A549 (cell line): Measurements from ENCODE around the gene UBAC2. TPM values are rescaled to one million over a fixed set of nuclear protein-coding genes. Genes with fewer than 3 reads are reported as not detected.

Source experiments
- ATAC-seq, 2 experiments: fragments of 200-7000 bp in 1 of 2; fragments of >200 bp in 1 of 2; cut with Nextera tagmentation in 1 of 2; cut with Tn5 transposase in 1 of 2; 3 replicates each; pipeline versions ENCODE4 v1.8.0 to v1.9.1; 2018 to 2020; ENCODE audit warnings: mild to moderate bottlenecking in 1 of 2, moderate library complexity in 1 of 2
- CTCF ChIA-PET: fragments of 300-600 bp; sonication (Branson Sonifier 250); formaldehyde crosslinking; extraction: SDS; loops from one replicate; lab custom pipeline; 2021; ENCODE audit warnings: antibody characterized with exemption, inconsistent platforms; lab: Yijun Ruan, JAX
- POLR2A ChIA-PET: fragments of 350-600 bp; formaldehyde crosslinking; extraction: SDS; loops from one replicate; lab custom pipeline; 2021; ENCODE audit warnings: antibody characterized with exemption, inconsistent platforms; lab: Yijun Ruan, JAX
- DNase-seq, 2 experiments: peaks; one replicate each; pipeline versions ENCODE4 v3.0.0 to v3.0.0-alpha.2; 2011 to 2016; ENCODE audit warnings: low read depth in 1 of 2, low spot score in 1 of 2
- FAIRE-seq: peaks from 2 replicates; lab custom pipeline; 2011; peaks lifted over from hg19 to GRCh38; lab: Jason Lieb, UNC
- H3K27ac ChIP-seq, 2 experiments: fragments of >200 bp; sonication (Bioruptor Twin); formaldehyde crosslinking; 3 replicates each; pipeline ENCODE4 v1.5.1; 2016 to 2017
- H3K4me1 ChIP-seq: fragments of >200 bp; sonication (Bioruptor Twin); formaldehyde crosslinking; 3 replicates; pipeline ENCODE4 v1.6.1; 2016
- H3K4me2 ChIP-seq: fragments of >200 bp; sonication (Bioruptor Twin); formaldehyde crosslinking; 3 replicates; pipeline ENCODE4 v1.6.1; 2016
- H3K4me3 ChIP-seq: fragments of >200 bp; sonication (Bioruptor Twin); formaldehyde crosslinking; 3 replicates; pipeline ENCODE4 v1.5.1; 2016
- H3K9me3 ChIP-seq: fragments of >200 bp; sonication (Bioruptor Twin); formaldehyde crosslinking; 3 replicates; pipeline ENCODE4 v1.6.1; 2016
- BCL3 ChIP-seq: fragments of >200 bp; sonication (Bioruptor Twin); formaldehyde crosslinking; IDR thresholded peaks from 3 replicates; pipeline ENCODE4 v1.6.1; 2016
- CBX8 ChIP-seq: fragments of 200-600 bp; sonication (generic); IDR thresholded peaks from 2 replicates; pipeline ENCODE4 v1.6.1; 2016
- CHD4 ChIP-seq: fragments of 200-600 bp; sonication (generic); IDR thresholded peaks from 2 replicates; pipeline ENCODE4 v1.6.1; 2016; ENCODE audit warnings: antibody characterized with exemption, mild to moderate bottlenecking, borderline replicate concordance
- EHF ChIP-seq: fragments of 250-450 bp; sonication (Bioruptor Pico); IDR thresholded peaks from 2 replicates; pipeline ENCODE4 v1.5.0; 2020; ENCODE audit warnings: mild to moderate bottlenecking
- EHMT2 ChIP-seq: fragments of 200-600 bp; sonication (generic); IDR thresholded peaks from 2 replicates; pipeline ENCODE4 v1.6.1; 2016; ENCODE audit warnings: antibody characterized with exemption, low read depth, mild to moderate bottlenecking, moderate library complexity
- ELK1 ChIP-seq: fragments of 150-350 bp; IDR thresholded peaks from 2 replicates; pipeline ENCODE4 v1.6.1; 2014; ENCODE audit warnings: low read depth, mild to moderate bottlenecking, low read length
- ESRRA ChIP-seq: fragments of 150-350 bp; IDR thresholded peaks from 2 replicates; pipeline ENCODE4 v1.6.1; 2014; ENCODE audit warnings: mild to moderate bottlenecking, low read length, borderline replicate concordance
- FOSB ChIP-seq: fragments of 250-450 bp; sonication (Bioruptor Pico); IDR thresholded peaks from 2 replicates; pipeline ENCODE4 v1.5.0; 2020; ENCODE audit warnings: mild to moderate bottlenecking, moderate library complexity
- FOSL2 ChIP-seq, 2 experiments: fragments of 450-650 bp in 1 of 2; fragments of >200 bp in 1 of 2; sonication (Bioruptor Twin) in 1 of 2; formaldehyde crosslinking; IDR thresholded peaks; 2 replicates each; pipeline versions ENCODE4 v1.5.0 to v1.6.1; 2016 to 2020; ENCODE audit warnings: mild to moderate bottlenecking in 1 of 2, moderate library complexity in 1 of 2
- FOXS1 ChIP-seq: fragments of 250-450 bp; sonication (Bioruptor Pico); IDR thresholded peaks from 2 replicates; pipeline ENCODE4 v1.5.0; 2020; ENCODE audit warnings: mild to moderate bottlenecking, moderate library complexity
- GATA3 ChIP-seq: IDR thresholded peaks from 2 replicates; pipeline ENCODE4 v1.6.1; 2012; ENCODE audit warnings: borderline replicate concordance
- HES2 ChIP-seq: fragments of >200 bp; sonication (Bioruptor Twin); formaldehyde crosslinking; IDR thresholded peaks from 2 replicates; pipeline ENCODE4 v1.6.1; 2016
- HEYL ChIP-seq: fragments of 250-450 bp; sonication (Bioruptor Pico); IDR thresholded peaks from 2 replicates; pipeline ENCODE4 v1.8.0; 2021; ENCODE audit warnings: mild to moderate bottlenecking, moderate library complexity
- HMGXB4 ChIP-seq: fragments of 250-450 bp; sonication (Bioruptor Pico); IDR thresholded peaks from 2 replicates; pipeline ENCODE4 v1.5.0; 2021; ENCODE audit warnings: mild to moderate bottlenecking, moderate library complexity, borderline replicate concordance
- HOXB13 ChIP-seq: fragments of 250-450 bp; sonication (Bioruptor Pico); IDR thresholded peaks from 2 replicates; pipeline ENCODE4 v1.5.0; 2020; ENCODE audit warnings: low read depth, mild to moderate bottlenecking, moderate library complexity
- JUN ChIP-seq, 2 experiments: fragments of >200 bp; sonication (Bioruptor Twin); formaldehyde crosslinking; IDR thresholded peaks; 2 replicates in 1 of 2; 3 replicates in 1 of 2; pipeline ENCODE4 v1.6.1; 2016 to 2017
- KDM1A ChIP-seq: fragments of 200-600 bp; sonication (generic); IDR thresholded peaks from 2 replicates; pipeline ENCODE4 v1.6.1; 2016; ENCODE audit warnings: low read depth, mild to moderate bottlenecking
- KDM5A ChIP-seq: fragments of 200-600 bp; sonication (generic); IDR thresholded peaks from 2 replicates; pipeline ENCODE4 v1.6.1; 2016; ENCODE audit warnings: antibody characterized with exemption, mild to moderate bottlenecking
- MAFK ChIP-seq: fragments of 450-650 bp; IDR thresholded peaks from 2 replicates; pipeline ENCODE4 v1.6.1; 2014; ENCODE audit not compliant: partially characterized antibody
- NPAS2 ChIP-seq: fragments of 250-450 bp; sonication (Bioruptor Pico); IDR thresholded peaks from 2 replicates; pipeline ENCODE4 v1.8.0; 2022; ENCODE audit warnings: mild to moderate bottlenecking, moderate library complexity, borderline replicate concordance
- NR3C1 ChIP-seq: fragments of >200 bp; sonication (Bioruptor Twin); formaldehyde crosslinking; IDR thresholded peaks from 3 replicates; pipeline ENCODE4 v1.6.1; 2017
- PBX3 ChIP-seq: IDR thresholded peaks from 2 replicates; pipeline ENCODE4 v1.6.1; 2012
- PHF8 ChIP-seq: fragments of 200-600 bp; sonication (generic); IDR thresholded peaks from 2 replicates; pipeline ENCODE4 v1.6.1; 2016; ENCODE audit warnings: low read depth, mild to moderate bottlenecking, antibody characterized with exemption, moderate library complexity, borderline replicate concordance
- POLR2AphosphoS2 ChIP-seq: conservative IDR thresholded peaks from 2 replicates; pipeline ENCODE4 v1.6.1; 2012; ENCODE audit warnings: low read length, improper control_type of control experiment, inconsistent platforms
- RFX5 ChIP-seq: fragments of 450-650 bp; IDR thresholded peaks from 2 replicates; pipeline ENCODE4 v1.7.1; 2014; ENCODE audit warnings: antibody characterized with exemption, mild to moderate bottlenecking, moderate library complexity
- USF2 ChIP-seq: fragments of 450-650 bp; IDR thresholded peaks from 2 replicates; pipeline ENCODE4 v1.6.1; 2014; ENCODE audit warnings: antibody characterized with exemption
- ZNF302 ChIP-seq: fragments of 250-450 bp; sonication (Bioruptor Pico); IDR thresholded peaks from 2 replicates; pipeline ENCODE4 v1.9.0; 2021; ENCODE audit warnings: inconsistent platforms, mild to moderate bottlenecking, moderate library complexity
- ZSCAN20 ChIP-seq: fragments of 250-450 bp; sonication (Bioruptor Pico); IDR thresholded peaks from 2 replicates; pipeline ENCODE4 v1.8.0; 2022; ENCODE audit warnings: mild to moderate bottlenecking, moderate library complexity
- WGBS: methylation state at CpG from one replicate; pipeline ENCODE4 v1.1.6; 2017; ENCODE audit errors: missing lambda C conversion rate; 5-methylcytosine and 5-hydroxymethylcytosine counted together
- polyA plus RNA-seq, 4 experiments: library from polyadenylated mRNA; depleted of rRNA in 3 of 4; stranded (reverse); fragments of >200 nt; fragmentation: RNase III in 1 of 4; extraction: RNeasy Plus Mini Kit Qiagen cat#74134 plus additional on column Dnase treatment in 1 of 4; gene quantifications; 2 replicates in 3 of 4; 3 replicates in 1 of 4; pipeline ENCODE4 v1.2.3, GENCODE V29; 2011 to 2017

Gene UBAC2
- polyA plus RNA-seq, 2 of the 4 experiments (the other 2 are of a cell fraction): 61.6 to 103 TPM

GRCh38 chr13:99185606-99186005, 15.0 kb upstream of the UBAC2 start:
- POLR2A ChIA-PET: interaction anchor here (1.7 kb wide), 1 partner anchor 15 kb away, joined by 5 read pairs; the partner anchor contains the start of gene UBAC2
- H3K27ac ChIP-seq: no peak overlapping the region
- CTCF ChIA-PET: interaction anchor here (1.2 to 2.8 kb wide), 4 partner anchors 9 to 84 kb away, joined by 4 to 18 read pairs (median 6); partner anchors contain the start of gene UBAC2
- H3K4me3 ChIP-seq: no peak overlapping the region
- no peak overlapping the region for H3K4me2 ChIP-seq
- 78% methylated on average over 8 of the region's 8 CpGs for WGBS
- no peaks in the 10 kb centered on the region for H3K4me1 ChIP-seq
- H3K9me3 ChIP-seq: no peaks in the 10 kb centered on the region
- TF ChIP-seq USF2: no peak
- no peak for TF ChIP-seq CBX8
- TF ChIP-seq GATA3: no peak
- no peak for TF ChIP-seq NPAS2 (CRISPR knock-in tag)
- TF ChIP-seq EHF (CRISPR knock-in tag): no peak
- TF ChIP-seq HEYL (CRISPR knock-in tag): no peak
- no peak for TF ChIP-seq RFX5
- no peak for TF ChIP-seq KDM5A
- no peak for TF ChIP-seq HMGXB4 (CRISPR knock-in tag)
- TF ChIP-seq MAFK: no peak
- no peak for TF ChIP-seq EHMT2
- no peak for TF ChIP-seq ZNF302 (CRISPR knock-in tag)
- TF ChIP-seq HES2: no peak
- TF ChIP-seq NR3C1: no peak
- TF ChIP-seq BCL3: no peak
- TF ChIP-seq FOSB (CRISPR knock-in tag): no peak
- TF ChIP-seq, all 56 proteins: peak for 0
- ATAC-seq (no peak), FAIRE-seq (no peak), DNase-seq (no peak)

GRCh38 chr13:99190147-99190985, 10.3 kb upstream of the UBAC2 start:
- CTCF ChIA-PET: interaction anchor here (2.1 kb wide), 1 partner anchor 14 kb away, joined by 9 read pairs; no protein-coding TSS in a partner anchor
- WGBS: 89% methylated on average over 12 of the region's 12 CpGs

More at GRCh38 chr13:99190147-99190985, 10.3 kb upstream of the UBAC2 start:
- POLR2A ChIA-PET: interaction anchor here (0.9 kb wide), 1 partner anchor 10 kb away, joined by 3 read pairs; the partner anchor contains the start of gene UBAC2
- no peaks in the 10 kb centered on the region for H3K4me1 ChIP-seq
- H3K4me3 ChIP-seq: no peak overlapping the region
- DNase-seq: no peak
- no peak for FAIRE-seq
- H3K27ac ChIP-seq: no peak overlapping the region
- TF ChIP-seq KDM5A (no peak), PHF8 (no peak), EHF (CRISPR knock-in tag) (no peak), KDM1A (no peak), ESRRA (no peak), JUN (IDR thresholded peaks at IDR 0.05) (no peak), ELK1 (no peak), POLR2AphosphoS2 (no peak), HOXB13 (CRISPR knock-in tag) (no peak), CHD4 (no peak), HEYL (CRISPR knock-in tag) (no peak), FOXS1 (CRISPR knock-in tag) (no peak), ZSCAN20 (no peak), HMGXB4 (CRISPR knock-in tag) (no peak), FOSL2 (IDR thresholded peaks at IDR 0.05) (no peak), FOSL2 (CRISPR knock-in tag; IDR thresholded peaks at IDR 0.05) (no peak), PBX3 (no peak)
- TF ChIP-seq, all 56 proteins: peak for 0
- Histone ChIP-seq H3K9me3 (no peaks in the 10 kb centered on the region), H3K4me2 (no peak overlapping the region)
- no peak for ATAC-seq
